Osteocyte (in vitro differentiated cells): ENCODE results near the gene HNRNPA1L2. TPM values are rescaled to one million over a fixed set of nuclear protein-coding genes. Genes with fewer than 3 reads are reported as not detected.
A peak's percentile ranks its signal among the peaks of the same experiment; 100 is the strongest.

ENCODE experiments used
- DNase-seq: peaks from one replicate; pipeline ENCODE4 v3.0.0; 2021; ENCODE audit warnings: mixed read lengths; ENCODE audit not compliant: unreplicated experiment; ENCODE audit errors: extremely low spot score
- H3K27ac Mint-ChIP-seq: one replicate; pipeline ENCODE4 v1.8.0; 2021; ENCODE audit warnings: mild to moderate bottlenecking, mixed read lengths; ENCODE audit not compliant: unreplicated experiment
- H3K27me3 Mint-ChIP-seq: one replicate; pipeline ENCODE4 v1.8.0; 2021; ENCODE audit warnings: mixed read lengths; ENCODE audit not compliant: unreplicated experiment
- H3K36me3 Mint-ChIP-seq: one replicate; pipeline ENCODE4 v1.8.0; 2021; ENCODE audit warnings: mixed read lengths; ENCODE audit not compliant: unreplicated experiment
- H3K4me1 Mint-ChIP-seq: one replicate; pipeline ENCODE4 v1.8.0; 2021; ENCODE audit warnings: mixed read lengths; ENCODE audit not compliant: unreplicated experiment
- H3K4me3 Mint-ChIP-seq: one replicate; pipeline ENCODE4 v1.8.0; 2021; ENCODE audit warnings: mild to moderate bottlenecking, moderate library complexity, mixed read lengths; ENCODE audit not compliant: unreplicated experiment
- H3K9me3 Mint-ChIP-seq: one replicate; pipeline ENCODE4 v1.8.0; 2021; ENCODE audit warnings: mixed read lengths; ENCODE audit not compliant: unreplicated experiment
- CTCF ChIP-seq: fragments of 200-600 bp; sonication (generic); IDR thresholded peaks from 2 replicates; pipeline ENCODE4 v1.5.0; 2021; ENCODE audit warnings: antibody characterized with exemption, mild to moderate bottlenecking, moderate library complexity
- total RNA-seq: library from RNA; stranded (reverse); gene quantifications from 2 replicates; pipeline ENCODE4 v1.2.1, GENCODE V29; 2021

HNRNPA1L2 gene
- total RNA-seq, 1 donor from 2014 or later = 8.9 TPM

GRCh38 chr13:52644108-52644507 lies 1.9 kb downstream of the HNRNPA1L2 start:
- no peak overlapping the region for H3K4me3 Mint-ChIP-seq
- H3K9me3 Mint-ChIP-seq = no peaks in the 10 kb centered on the region
- H3K36me3 Mint-ChIP-seq = peaks cover 32% of the 10 kb centered on the region
- no peak for DNase-seq
- no peaks in the 10 kb centered on the region for H3K27me3 Mint-ChIP-seq
- H3K27ac Mint-ChIP-seq = no peak overlapping the region
- no peaks in the 10 kb centered on the region for H3K4me1 Mint-ChIP-seq
- TF ChIP-seq CTCF = no peak

- H3K27ac Mint-ChIP-seq = no peak overlapping the region
- H3K4me1 Mint-ChIP-seq = peaks cover 13% of the 10 kb centered on the region
- peaks cover 27% of the 10 kb centered on the region for H3K36me3 Mint-ChIP-seq
- no peak for DNase-seq
- no peaks in the 10 kb centered on the region for H3K9me3 Mint-ChIP-seq
- no peak overlapping the region for H3K4me3 Mint-ChIP-seq
- no peak for TF ChIP-seq CTCF
- H3K27me3 Mint-ChIP-seq = no peaks in the 10 kb centered on the region
These were observed 4.7 kb downstream of the HNRNPA1L2 start for GRCh38 chr13:52646967-52647366.

- Mint-ChIP-seq H3K4me3 (no peak overlapping the region), H3K9me3 (no peaks in the 10 kb centered on the region), H3K27ac (no peak overlapping the region), H3K27me3 (no peaks in the 10 kb centered on the region), H3K4me1 (peaks cover 13% of the 10 kb centered on the region), H3K36me3 (peaks cover 12% of the 10 kb centered on the region)
- TF ChIP-seq CTCF = no peak
- DNase-seq = no peak
These were observed 8.5 kb downstream of the HNRNPA1L2 start for GRCh38 chr13:52650731-52651130.

- Mint-ChIP-seq H3K4me3 (no peak overlapping the region), H3K36me3 (peaks cover 12% of the 10 kb centered on the region), H3K27me3 (no peaks in the 10 kb centered on the region), H3K4me1 (peaks cover 13% of the 10 kb centered on the region), H3K9me3 (no peaks in the 10 kb centered on the region), H3K27ac (no peak overlapping the region)
- TF ChIP-seq CTCF = no peak
- no peak for DNase-seq
These were observed 9.6 kb downstream of the HNRNPA1L2 start for GRCh38 chr13:52651897-52652195.

GRCh38 chr13:52652196-52652979 lies 10.2 kb downstream of the HNRNPA1L2 start, which contains the start of gene SUGT1:
SUGT1 (plus strand) TSS chr13:52652836; CDS start chr13:52652921, 85 bp downstream.
- Mint-ChIP-seq H3K36me3 (peaks cover 12% of the 10 kb centered on the region), H3K4me1 (peaks cover 13% of the 10 kb centered on the region), H3K9me3 (no peaks in the 10 kb centered on the region), H3K27ac (no peak within 1 kb of the TSS), H3K4me3 (no peak within 1 kb of the TSS), H3K27me3 (no peaks in the 10 kb centered on the region)
- DNase-seq = peak; percentile 99
- TF ChIP-seq CTCF = peak; percentile 73
